Measurements from ENCODE around the gene SH3TC1.

The SH3TC1 gene

DNA sequence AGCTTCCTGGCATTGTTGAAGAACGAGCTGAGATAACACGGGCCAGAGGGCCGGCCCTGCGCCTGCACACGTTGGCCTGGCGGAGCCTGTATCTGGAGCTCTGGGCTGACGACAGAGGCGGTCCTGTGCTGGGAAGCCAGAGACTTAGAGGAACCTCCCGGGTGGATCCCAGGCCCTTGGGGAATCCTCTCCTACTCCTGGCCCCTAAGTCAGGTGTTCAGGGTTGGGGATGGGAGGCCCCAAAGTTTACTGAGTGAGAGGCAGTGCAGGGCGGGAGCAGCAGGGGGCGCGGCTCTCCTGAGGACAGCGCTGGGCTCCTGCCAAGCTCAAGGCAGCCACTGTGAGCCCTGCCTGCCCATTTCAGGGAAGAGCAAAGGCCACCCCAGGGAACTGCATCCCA, 68.0 kb downstream of the SH3TC1 start:
- DNase-seq, result peak; percentile 25

DNA sequence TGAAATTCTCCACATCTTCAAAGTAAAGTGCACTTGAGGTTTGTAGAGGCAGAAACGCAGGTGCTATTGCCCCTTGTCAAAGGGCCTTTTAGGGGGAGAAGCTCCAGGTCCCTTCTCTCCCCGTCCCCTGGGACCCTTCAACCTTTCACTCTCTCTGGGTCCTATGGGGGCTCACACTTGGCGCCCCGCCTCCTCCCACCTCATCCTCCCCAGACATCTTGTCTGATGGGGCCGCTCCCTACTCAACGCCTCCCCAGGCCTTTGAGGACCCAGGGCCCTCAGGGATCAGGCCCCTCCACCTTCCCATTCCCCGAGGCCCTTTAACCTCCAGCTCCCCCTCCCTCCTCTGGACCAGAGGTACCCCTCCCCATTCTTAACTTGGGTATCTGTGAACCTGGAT, 69.1 kb downstream of the SH3TC1 start:
- DNase-seq, result no peak

DNA sequence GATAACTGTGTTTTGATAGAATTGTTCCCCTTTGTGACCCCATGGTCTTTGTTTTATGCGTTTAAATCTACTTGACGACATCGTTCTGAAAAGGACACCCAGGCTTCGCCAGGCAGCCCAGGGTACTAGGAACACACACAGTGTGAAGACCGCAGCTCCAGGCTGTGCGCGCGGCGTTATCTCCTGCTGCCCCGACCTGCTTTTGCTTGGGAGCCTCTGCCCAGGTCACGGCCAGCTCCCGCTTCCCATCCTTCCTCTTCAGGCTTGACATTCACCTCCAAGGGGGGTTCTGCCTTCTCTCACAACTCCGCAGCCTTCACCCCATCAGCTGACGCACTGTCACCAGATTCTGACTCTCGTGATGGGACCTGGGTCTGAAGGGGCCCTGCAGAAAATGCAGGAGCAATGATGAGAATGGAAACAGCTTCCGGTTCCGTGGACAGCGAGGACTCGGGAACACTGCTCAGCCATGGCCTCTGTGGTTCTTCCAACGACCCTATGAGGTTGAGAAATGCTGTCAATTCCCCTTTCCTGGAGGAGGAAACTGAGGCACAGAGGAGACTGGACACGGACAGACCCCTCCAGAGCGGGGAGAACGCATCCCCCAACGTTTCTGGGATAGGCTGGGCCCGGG, 69.9 kb downstream of the SH3TC1 start:
- no peak for DNase-seq

DNA sequence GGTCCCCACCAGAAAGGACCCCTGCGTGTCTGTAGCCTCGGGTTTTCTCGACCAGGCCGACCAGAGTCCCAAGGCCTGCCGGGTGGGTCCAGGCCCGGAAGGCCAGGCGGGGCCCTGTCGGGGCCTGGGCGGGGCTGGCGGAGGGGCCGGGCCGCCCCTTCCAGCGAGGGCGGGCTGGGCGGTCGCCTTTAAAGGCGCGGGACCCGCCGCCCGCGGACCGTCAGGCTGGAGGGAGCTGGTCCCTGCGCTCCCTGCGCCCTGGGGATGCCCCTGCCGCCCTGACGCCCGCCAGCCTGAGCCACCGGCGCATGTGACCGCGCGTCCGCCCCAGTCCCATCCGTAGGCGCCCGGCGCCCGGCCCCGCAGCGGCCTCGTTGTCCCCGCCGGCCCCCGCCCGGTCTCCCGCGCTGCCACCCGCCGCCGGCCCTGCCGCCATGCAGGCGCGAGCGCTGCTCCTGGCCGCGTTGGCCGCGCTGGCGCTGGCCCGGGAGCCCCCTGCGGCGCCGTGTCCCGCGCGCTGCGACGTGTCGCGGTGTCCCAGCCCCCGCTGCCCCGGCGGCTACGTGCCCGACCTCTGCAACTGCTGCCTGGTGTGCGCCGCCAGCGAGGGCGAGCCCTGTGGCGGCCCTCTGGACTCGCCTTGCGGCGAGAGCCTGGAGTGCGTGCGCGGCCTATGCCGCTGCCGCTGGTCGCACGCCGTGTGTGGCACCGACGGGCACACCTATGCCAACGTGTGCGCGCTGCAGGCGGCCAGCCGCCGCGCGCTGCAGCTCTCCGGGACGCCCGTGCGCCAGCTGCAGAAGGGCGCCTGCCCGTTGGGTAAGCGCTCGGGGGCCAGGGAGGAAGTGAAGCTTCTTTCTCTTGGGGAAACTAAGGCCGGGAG, 70.7 kb downstream of the SH3TC1 start, which contains the start of gene HTRA3:
Gene HTRA3 (plus strand): TSS at position 220 of the 883 bp plus-strand sequence. CDS start 215 bp downstream, at position 435.
- DNase-seq, result no peak

DNA sequence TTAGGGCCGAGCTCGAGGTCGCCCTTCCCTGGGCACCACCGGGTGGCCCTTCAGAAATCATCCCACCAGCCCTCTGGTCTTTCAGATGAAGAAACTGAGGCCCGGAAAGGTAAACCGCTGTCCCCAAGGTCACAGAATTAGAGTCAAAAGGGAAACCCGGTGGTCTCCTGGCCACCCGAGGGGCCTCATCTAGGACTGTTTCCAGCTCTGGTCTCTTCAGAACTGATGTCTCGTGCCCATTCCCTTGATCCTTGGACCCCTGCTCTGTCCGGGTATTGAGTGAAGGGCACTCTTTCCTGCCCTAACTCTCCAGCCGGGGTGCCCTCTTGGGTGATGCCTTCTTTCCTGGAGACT, 71.3 kb downstream of the SH3TC1 start:
- no peak for DNase-seq

DNA sequence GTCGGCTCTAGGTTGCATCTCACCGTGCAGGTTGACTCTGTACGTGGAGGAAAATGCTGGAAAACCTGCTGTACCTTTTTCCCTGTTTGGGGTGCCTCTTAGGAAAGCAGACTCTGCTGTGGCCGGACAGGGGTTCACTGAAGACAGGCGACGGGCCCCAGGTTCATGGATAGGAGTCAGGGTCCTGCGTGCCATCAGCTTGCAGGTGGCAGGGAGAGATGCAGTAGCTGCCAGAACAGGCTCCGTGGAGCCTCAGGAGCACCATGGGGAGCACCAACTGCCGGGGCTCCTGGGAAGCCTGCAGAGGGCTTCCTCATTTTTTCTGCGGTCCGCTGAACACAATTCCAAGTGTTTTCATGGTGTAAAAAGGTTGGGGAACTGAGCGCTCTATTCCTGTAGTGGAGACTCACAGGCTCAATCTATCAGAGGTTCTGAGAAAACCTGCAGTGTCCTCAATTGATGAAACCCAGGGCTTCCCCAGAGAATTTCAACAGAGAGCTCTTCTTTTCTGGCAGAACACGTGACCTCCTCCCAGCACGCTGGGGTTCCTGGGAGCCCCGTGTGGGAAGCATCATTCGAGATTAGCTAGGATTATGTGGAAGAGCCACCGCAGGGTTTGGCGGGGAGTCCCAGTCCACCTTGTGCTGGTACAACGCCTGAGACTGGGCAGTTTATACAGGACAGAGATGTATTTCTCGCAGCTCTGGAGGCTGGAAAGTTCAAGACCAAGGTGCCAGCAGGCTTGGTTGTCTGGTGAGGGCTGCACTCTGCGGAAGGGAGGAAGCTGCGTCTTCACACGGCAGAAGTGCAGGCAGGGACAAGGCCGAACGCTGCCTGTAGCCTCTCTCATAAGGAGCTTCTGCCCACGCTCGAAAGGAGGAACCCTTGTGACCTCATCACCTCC, 72.1 kb downstream of the SH3TC1 start:
- no peak for DNase-seq

DNA sequence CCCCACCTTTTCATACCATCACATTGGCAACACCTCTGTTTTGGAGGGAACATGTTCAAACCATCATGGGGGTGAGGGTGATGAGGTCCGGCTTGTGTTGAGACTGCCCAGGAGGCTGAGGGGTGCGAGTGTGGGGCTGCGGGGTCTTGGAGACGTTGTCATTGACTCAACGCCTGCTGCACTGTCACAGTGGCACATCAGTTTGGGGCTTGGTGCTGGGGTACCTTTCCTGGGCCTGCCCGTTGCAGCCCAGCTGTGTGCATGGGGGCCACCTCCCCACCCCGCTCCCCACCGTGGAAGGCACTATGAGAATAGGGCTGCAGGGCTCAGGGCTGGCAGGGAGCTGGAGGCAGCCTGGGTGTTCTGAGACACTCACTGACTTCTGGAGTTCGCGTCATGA, 72.7 kb downstream of the SH3TC1 start:
- no peak for DNase-seq

DNA sequence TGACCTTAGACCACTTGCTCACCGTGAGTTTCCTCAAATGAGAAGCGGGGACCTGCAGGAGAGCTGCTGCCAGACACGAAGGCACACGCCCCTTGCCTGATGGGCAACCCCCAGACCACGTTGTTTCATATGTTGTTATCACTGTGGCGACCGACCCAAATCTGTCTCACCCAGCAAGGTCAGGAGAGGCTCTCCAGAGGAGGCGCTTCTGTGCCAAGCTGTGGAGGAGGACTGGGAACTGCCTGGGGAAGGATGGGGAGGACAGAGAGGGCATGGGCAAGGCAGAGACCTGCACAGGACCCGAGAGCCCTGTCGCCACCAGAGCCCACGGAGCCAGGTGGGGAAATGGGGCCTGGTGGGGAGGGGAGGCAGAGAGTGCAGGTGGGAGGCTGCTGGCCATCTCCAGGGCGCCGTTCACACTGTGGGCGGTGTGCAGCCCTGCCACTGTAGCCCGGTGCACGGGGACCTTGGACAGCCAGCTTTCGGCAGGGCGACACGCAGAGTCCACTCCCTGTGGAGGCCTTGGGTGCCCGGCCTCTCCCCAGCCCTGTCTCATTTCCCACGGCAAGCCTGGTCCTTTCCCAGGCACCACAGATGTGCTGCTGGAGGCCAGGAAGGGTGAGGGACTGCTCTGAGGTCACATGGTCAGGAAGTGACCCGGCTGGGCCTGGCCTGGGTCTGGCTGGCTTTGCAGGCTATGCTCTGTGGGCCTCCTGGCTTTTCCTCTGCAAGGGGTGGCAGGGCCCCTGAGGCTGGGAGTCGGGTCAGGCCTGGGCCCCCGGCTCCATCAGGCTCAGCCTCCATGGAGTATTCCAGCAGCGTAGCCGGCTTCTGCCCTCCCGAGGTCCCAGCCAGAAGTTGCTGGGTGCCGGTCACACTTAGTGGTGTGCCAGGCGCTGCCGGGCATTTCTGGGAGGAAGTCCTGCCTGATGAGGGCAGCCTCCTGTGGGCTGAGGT, 73.7 kb downstream of the SH3TC1 start:
- no peak for DNase-seq

DNA sequence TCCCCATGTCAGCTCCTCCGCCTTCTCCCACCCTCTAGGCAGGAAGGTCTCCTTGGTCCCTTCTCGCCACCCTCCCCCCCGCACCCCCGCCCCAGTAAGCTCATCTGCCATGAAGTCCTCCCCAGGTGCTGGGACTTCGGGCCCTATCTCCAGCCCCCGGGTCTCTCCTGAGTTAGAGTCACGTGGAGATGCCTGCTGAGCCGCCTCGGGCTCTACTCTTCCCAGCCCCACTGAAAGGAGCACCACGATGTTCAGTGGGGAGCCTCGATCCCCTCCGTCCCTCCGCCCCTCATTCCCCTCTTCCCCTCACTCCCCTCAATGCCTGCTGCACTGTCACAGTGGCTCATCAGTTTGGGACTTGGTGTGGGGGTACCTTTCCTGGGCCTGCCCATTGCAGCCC, 74.4 kb downstream of the SH3TC1 start:
- DNase-seq, result no peak

DNA sequence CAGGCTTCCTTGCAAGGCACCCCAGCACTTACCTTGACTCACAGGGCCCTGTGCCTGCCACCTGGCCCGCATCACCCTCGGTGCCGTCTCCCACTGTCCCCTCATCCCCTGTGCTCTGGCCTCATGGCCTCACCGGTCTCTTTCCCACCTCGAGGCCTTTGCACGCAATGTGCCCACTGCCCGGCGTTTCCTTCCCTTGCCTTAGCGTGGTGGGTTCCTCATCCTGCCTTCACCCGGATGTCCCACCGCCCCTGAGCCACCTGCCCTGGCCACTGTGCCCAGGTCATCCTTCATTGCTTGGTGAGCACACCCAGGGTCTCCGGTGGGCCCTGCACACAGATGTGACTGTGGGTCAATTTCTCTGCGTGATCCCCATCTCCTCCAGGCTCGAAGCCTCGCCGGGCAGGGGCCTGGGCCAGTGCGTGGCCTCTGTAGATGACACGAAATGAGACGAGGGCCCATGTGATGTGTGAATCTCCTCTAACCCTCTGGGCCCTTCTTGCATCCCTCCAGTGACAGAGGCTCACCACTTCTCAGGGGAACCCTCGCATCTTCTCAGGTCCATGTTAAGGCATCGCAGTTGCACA, 75.1 kb downstream of the SH3TC1 start:
- DNase-seq, result no peak

DNA sequence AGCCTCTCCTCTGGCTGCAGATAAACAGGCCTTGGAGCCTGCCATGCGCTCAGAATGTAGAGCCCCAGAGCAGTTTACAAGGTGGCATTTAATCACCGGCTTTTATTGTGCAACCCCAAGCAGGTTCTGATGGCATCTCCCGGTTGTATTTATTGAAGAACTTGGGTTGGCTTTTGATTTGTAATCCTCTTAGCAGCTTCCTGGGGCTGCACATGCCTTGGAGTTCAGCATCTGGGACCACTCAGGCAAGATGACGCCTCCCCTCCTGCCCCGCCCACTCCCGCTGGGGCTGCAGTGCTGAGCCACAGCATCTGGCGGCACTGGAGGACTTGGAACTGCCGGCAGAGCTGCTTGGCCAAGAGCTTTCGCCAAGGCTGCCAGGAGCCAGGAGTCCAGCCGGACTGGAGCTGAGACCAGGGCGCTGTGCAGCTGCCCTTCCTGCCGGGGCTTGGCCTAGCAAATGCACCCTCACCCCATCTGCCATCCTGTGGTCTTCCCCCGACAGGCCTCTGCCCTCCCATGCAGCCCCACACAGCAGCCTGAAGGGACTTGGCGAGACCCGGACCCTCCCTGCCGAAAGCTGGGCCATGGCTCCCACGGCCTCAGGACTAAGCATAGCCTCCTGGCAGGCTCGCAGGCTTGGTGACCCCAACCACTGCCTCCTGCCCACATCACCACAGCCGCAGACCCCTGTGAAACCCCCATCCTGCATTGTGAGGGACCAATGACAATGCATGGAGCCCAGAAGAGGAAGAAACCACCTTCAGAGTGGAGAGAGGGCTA, 75.9 kb downstream of the SH3TC1 start:
- peak; percentile 35 for DNase-seq

DNA sequence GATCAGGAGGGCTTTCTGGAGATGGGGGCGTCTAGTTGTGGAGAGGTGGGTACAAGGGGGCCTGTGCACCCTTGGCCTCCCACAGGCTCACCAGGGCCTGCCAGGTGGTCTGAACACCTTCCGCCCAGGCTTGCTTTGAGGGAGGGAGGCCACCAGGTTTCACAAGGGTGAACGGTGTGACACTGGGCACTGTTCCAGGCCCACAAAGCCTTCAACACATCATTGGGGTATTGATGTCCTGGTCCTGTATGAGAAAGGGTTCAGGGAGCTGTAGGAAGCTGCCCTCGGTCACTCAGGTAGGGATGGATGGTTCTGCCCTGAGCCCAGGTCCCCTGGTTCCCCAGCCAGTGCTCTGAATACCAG, 76.4 kb downstream of the SH3TC1 start:
- DNase-seq, result no peak

DNA sequence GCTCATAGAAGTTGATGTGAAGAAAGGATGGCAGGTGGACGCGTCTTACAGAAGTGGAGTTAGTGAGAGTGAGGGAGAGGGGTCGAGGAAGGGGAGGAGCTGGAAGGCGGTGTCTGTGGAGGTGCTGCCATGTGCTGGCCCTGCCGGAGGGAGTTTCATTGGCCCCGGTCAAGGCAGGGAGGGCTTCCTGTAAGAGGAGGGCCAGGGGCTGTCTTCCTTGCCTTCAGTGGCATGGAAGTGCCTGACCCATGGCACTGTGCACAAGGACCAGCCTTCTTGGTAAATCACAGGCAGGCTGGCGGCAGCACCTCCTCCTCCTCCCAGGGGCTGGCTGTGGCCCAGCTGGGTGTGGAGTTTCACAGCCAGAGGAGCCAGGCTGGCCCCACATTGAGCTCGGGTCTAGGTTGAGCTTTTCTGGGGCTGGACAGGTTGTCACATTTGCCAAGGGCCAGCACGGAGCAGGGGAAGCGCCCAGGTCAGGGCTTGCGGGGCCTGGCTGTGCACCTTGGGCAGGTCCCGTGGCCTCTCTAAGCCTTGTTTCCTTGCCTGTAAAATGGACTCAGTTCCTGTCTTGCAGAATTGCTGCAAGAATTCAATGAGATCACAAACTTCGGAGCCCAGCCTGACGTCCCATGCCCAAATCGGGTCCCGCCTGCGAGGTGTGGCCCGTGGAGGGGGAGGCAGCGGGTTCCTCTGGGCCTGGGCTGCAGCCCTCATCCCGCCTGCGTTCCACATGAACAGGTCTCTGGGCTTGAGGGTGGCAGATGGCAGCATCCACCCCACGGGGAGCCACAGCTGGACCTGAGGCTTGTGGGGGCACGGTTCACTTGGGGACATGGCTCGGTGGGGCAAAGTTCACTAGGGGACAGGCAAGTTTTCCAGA, 77.5 kb downstream of the SH3TC1 start:
- no peak for DNase-seq

DNA sequence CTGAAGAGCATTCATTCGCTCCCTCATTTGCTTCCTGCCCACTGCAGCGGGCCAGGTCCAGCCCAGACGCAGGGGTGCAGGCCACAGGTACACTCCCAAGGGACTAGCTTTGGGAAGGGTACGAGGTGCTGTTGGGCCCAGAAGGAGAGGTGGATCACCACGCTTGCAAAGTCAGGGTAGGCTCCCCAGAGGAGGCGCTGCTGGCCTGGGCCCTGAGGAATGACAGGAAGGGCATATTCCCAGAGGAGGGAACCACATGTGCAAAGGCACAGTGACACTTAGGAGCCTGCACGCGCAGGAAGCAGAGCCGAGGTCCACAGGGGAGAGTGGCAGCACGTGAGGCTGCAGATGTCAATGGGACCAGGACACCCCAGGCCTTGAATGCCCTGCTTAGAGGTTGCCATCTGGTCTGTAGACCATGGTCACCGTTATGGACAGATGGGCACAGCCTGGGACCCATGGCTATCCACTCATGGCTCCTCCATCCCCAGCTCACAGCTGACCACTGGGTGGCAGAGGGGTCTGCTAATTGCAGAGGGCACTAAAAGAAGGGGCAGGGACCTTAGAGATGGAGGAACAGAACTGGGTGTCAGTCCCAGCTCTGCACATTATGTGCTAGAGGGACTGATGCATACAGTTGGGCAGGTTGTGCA, 78.4 kb downstream of the SH3TC1 start:
- DNase-seq, result no peak

DNA sequence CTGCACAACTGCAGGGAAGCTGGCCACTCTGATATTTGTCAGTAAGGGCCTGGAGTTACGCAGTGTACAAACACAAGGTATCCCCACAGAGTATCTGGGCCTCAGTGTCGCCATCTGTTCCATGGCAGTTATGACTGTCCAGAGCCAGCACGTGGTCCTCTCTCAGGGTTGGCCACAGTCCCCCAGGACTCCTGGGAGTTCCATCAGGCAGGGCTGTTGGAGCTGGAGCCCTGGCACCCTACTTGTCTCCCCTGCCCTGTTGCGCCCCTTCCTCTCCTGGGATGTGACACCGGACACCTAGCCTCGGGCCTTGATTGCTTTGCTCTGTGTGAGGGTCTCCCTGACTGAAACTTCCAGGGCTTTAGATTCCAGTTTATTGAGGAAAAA, 78.9 kb downstream of the SH3TC1 start:
- no peak for DNase-seq

DNA sequence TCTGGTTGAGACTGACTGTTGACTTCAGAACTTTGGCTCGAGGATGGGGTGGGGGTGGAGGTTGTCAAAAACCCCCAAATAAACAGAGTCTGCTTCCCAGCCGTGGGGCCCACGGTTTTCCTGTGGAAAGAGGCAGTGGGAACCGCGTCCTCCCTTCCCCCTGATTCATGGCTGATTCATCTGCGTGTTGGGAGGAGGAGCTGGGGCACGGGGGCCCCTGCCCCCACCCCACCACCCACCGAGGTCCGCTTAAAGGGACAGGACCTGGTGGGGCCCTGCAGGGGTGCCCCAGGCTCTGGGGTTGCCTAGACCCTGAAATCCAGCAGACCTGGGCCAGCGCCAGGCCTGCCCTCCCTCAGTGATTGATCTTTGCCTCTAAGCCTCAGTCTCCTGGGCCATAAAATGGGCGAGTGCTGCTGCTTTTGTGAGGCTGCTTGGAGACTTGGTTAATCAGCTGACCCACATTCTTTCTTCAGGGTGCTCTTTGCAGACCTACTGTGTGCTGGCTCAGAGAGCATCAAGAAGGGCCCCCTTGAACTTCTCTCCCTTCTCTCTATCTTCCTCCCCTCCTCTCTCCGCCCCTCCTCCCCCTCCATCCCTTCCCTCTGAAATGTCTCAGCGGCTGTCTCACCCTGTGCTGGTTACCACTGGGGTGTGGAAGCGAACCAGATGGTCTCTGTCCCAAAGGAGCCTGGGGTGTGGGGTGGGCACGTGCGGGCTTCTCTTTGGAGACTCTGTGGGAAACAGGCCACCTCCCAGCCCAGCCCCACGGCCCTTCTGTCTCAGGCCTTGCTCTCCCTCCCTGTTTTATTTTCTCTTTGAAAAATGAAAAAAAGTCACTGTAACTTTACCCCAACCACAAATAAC, 79.6 kb downstream of the SH3TC1 start:
- no peak for DNase-seq

DNA sequence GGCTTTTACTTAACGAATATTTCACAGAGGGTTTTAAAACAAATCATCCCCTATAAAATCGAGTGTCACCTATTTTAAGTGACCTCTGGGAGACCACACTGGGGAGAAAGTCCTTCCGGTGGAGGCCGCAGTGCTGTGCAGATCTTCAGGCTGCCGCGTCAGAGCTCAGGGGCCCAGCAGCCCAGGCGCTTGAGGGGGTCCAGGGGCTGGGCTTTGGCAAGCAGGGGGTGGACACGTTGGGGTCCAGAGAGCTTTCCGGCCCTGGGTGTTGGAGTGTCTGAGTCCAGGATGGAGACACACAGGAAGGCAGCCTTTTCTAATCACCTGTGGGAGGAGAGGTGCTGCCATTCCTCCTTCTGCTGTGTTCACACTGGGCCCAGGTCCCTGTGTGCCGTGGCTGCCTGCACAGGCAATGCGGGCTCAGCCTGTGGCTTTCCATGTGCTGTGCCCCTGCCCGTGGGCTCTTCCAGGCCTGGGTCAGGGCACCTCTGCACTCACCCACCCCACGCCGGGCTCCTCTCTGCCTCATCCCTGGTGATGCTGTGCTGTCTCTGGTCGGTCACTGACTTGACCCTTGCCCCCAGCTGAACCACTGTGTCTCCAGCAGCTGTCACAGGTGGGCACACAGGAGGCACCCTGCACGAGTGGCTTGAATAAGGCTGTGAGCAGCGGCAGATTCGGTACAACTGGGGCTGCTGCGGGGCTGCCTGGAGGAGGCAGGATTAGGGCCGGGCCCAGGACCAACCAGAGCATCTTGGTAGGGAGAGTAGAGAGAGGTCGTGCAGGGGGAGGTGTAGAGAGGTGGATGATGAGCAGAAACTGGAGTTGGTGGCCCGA, 80.4 kb downstream of the SH3TC1 start:
- DNase-seq, result no peak
